DMS153 treated with DMSO at 0.1 percent for 48 hours (cell line): ENCODE data around the gene DOCK9.

Source experiments
- DNase-seq: peaks from one replicate; lab custom pipeline; 2025; ENCODE audit not compliant: unreplicated experiment; lab: John Stamatoyannopoulos, UW

Gene DOCK9

GRCh38 chr13:98954313-98954712, 23.6 kb downstream of the DOCK9 start:
- DNase-seq, result no peak

GRCh38 chr13:98951266-98951665, 26.6 kb downstream of the DOCK9 start:
- DNase-seq, result no peak

- no peak for DNase-seq
These were observed 27.2 kb downstream of the DOCK9 start for GRCh38 chr13:98950705-98951104.

GRCh38 chr13:98947925-98948324, 29.9 kb downstream of the DOCK9 start:
- no peak for DNase-seq

GRCh38 chr13:98945863-98946605, 31.8 kb downstream of the DOCK9 start:
- no peak for DNase-seq

- DNase-seq, result no peak
These were observed 33.5 kb downstream of the DOCK9 start for GRCh38 chr13:98944336-98944735.

- no peak for DNase-seq
These were observed 34.9 kb downstream of the DOCK9 start for GRCh38 chr13:98942997-98943396.

- DNase-seq, result no peak
These were observed 35.4 kb downstream of the DOCK9 start for GRCh38 chr13:98942485-98942884.

- no peak for DNase-seq
These were observed 36.3 kb downstream of the DOCK9 start for GRCh38 chr13:98941536-98941935.

- no peak for DNase-seq
These were observed 36.7 kb downstream of the DOCK9 start for GRCh38 chr13:98941126-98941525.

- no peak for DNase-seq
These were observed 37.4 kb downstream of the DOCK9 start for GRCh38 chr13:98940325-98941001.

- DNase-seq, result no peak
These were observed 38.1 kb downstream of the DOCK9 start for GRCh38 chr13:98939660-98940191.

GRCh38 chr13:98938801-98939200, 39.1 kb downstream of the DOCK9 start:
- no peak for DNase-seq

- DNase-seq, result no peak
These were observed 39.9 kb downstream of the DOCK9 start for GRCh38 chr13:98937911-98938381.

GRCh38 chr13:98934243-98934642, 43.6 kb downstream of the DOCK9 start:
- no peak for DNase-seq

- no peak for DNase-seq
These were observed 47.7 kb downstream of the DOCK9 start for GRCh38 chr13:98930151-98930591.

GRCh38 chr13:98927951-98928927, 49.6 kb downstream of the DOCK9 start:
- no peak for DNase-seq

GRCh38 chr13:98925949-98926348, 51.9 kb downstream of the DOCK9 start:
- no peak for DNase-seq

- DNase-seq, result no peak
These were observed 54.0 kb downstream of the DOCK9 start for GRCh38 chr13:98923641-98924397.

- no peak for DNase-seq
These were observed 55.6 kb downstream of the DOCK9 start for GRCh38 chr13:98922306-98922705.
